Dendritic cell treated with granulocyte-macrophage colony-stimulating factor and Interleukin-4, amounts not matched to agents 40 ng/mL and 50 ng/mL, for 4 days (primary cell): ENCODE data around the gene STK38L.

Experiments
- H3K27ac Mint-ChIP-seq: one replicate; pipeline ENCODE4 v1.8.0; 2022; ENCODE audit warnings: mild to moderate bottlenecking, mixed read lengths
- H3K27me3 Mint-ChIP-seq: one replicate; pipeline ENCODE4 v1.8.0; 2022; ENCODE audit warnings: mild to moderate bottlenecking, mixed read lengths
- H3K36me3 Mint-ChIP-seq: one replicate; pipeline ENCODE4 v1.8.0; 2022; ENCODE audit warnings: low read depth, mixed read lengths
- H3K4me1 Mint-ChIP-seq: one replicate; pipeline ENCODE4 v1.8.0; 2022; ENCODE audit warnings: low read depth, mixed read lengths
- H3K4me3 Mint-ChIP-seq: one replicate; pipeline ENCODE4 v1.8.0; 2022; ENCODE audit warnings: mild to moderate bottlenecking, moderate library complexity, mixed read lengths
- H3K9me3 Mint-ChIP-seq: one replicate; pipeline ENCODE4 v1.8.0; 2022; ENCODE audit warnings: mixed read lengths
- intact Hi-C: fragments of 100-400 bp; cut with micrococcal nuclease; formaldehyde crosslinking; loops from one replicate; pipeline ENCODE4 v1.15.0; 2022

Gene STK38L

GRCh38 chr12:27243804-27244688, at the start of gene STK38L:
Gene STK38L (plus strand): TSS chr12:27244286. CDS start chr12:27297721, 53,435 bp downstream.
- Mint-ChIP-seq H3K9me3 (no peaks in the 10 kb centered on the region), H3K36me3 (peaks cover 18% of the 10 kb centered on the region), H3K27me3 (no peaks in the 10 kb centered on the region), H3K4me1 (peaks cover 49% of the 10 kb centered on the region), H3K4me3 (peak within 1 kb of the TSS; percentile 99), H3K27ac (peak within 1 kb of the TSS; percentile 98)
- intact Hi-C loops: loop anchor here (2.0 kb wide), 2 partner anchors 101 to 229 kb away; partner anchors contain the start of gene TM7SF3

- H3K36me3 Mint-ChIP-seq: no peaks in the 10 kb centered on the region
- intact Hi-C loops: no loop called here
- no peaks in the 10 kb centered on the region for H3K9me3 Mint-ChIP-seq
- no peaks in the 10 kb centered on the region for H3K27me3 Mint-ChIP-seq
- H3K27ac Mint-ChIP-seq: no peak overlapping the region
- no peak overlapping the region for H3K4me3 Mint-ChIP-seq
- H3K4me1 Mint-ChIP-seq: peaks cover 17% of the 10 kb centered on the region
These were observed 49.4 kb upstream of the STK38L start for GRCh38 chr12:27194644-27195043.

GRCh38 chr12:27198036-27198435, 46.0 kb upstream of the STK38L start:
- Mint-ChIP-seq H3K4me3 (no peak overlapping the region), H3K4me1 (peaks cover 7% of the 10 kb centered on the region), H3K36me3 (no peaks in the 10 kb centered on the region), H3K9me3 (no peaks in the 10 kb centered on the region), H3K27me3 (no peaks in the 10 kb centered on the region), H3K27ac (no peak overlapping the region)
- intact Hi-C loops: no loop called here

GRCh38 chr12:27199638-27200300, 44.3 kb upstream of the STK38L start:
- Mint-ChIP-seq H3K4me1 (no peaks in the 10 kb centered on the region), H3K27me3 (no peaks in the 10 kb centered on the region), H3K27ac (no peak overlapping the region), H3K36me3 (no peaks in the 10 kb centered on the region), H3K4me3 (no peak overlapping the region), H3K9me3 (no peaks in the 10 kb centered on the region)
- intact Hi-C loops: no loop called here

- Mint-ChIP-seq H3K4me1 (no peaks in the 10 kb centered on the region), H3K4me3 (no peak overlapping the region), H3K36me3 (no peaks in the 10 kb centered on the region), H3K27ac (no peak overlapping the region), H3K9me3 (no peaks in the 10 kb centered on the region), H3K27me3 (no peaks in the 10 kb centered on the region)
- intact Hi-C loops: no loop called here
These were observed 42.9 kb upstream of the STK38L start for GRCh38 chr12:27201169-27201568.

GRCh38 chr12:27206801-27207502, 37.1 kb upstream of the STK38L start:
- no peaks in the 10 kb centered on the region for H3K27me3 Mint-ChIP-seq
- intact Hi-C loops: no loop called here
- no peaks in the 10 kb centered on the region for H3K36me3 Mint-ChIP-seq
- H3K9me3 Mint-ChIP-seq: no peaks in the 10 kb centered on the region
- peaks cover 17% of the 10 kb centered on the region for H3K4me1 Mint-ChIP-seq
- peak overlapping the region; percentile 45 for H3K27ac Mint-ChIP-seq
- no peak overlapping the region for H3K4me3 Mint-ChIP-seq

GRCh38 chr12:27207615-27208413, 36.3 kb upstream of the STK38L start:
- intact Hi-C loops: no loop called here
- H3K9me3 Mint-ChIP-seq: no peaks in the 10 kb centered on the region
- H3K27ac Mint-ChIP-seq: peak overlapping the region; percentile 45
- H3K4me3 Mint-ChIP-seq: no peak overlapping the region
- H3K4me1 Mint-ChIP-seq: peaks cover 17% of the 10 kb centered on the region
- no peaks in the 10 kb centered on the region for H3K36me3 Mint-ChIP-seq
- no peaks in the 10 kb centered on the region for H3K27me3 Mint-ChIP-seq

- intact Hi-C loops: no loop called here
- Mint-ChIP-seq H3K27ac (peak overlapping the region; percentile 58), H3K9me3 (no peaks in the 10 kb centered on the region), H3K27me3 (no peaks in the 10 kb centered on the region), H3K4me1 (peaks cover 17% of the 10 kb centered on the region), H3K4me3 (no peak overlapping the region), H3K36me3 (no peaks in the 10 kb centered on the region)
These were observed 35.7 kb upstream of the STK38L start for GRCh38 chr12:27208414-27208750.

GRCh38 chr12:27209257-27209910, 34.7 kb upstream of the STK38L start:
- H3K4me1 Mint-ChIP-seq: peaks cover 17% of the 10 kb centered on the region
- no peak overlapping the region for H3K4me3 Mint-ChIP-seq
- no peaks in the 10 kb centered on the region for H3K9me3 Mint-ChIP-seq
- intact Hi-C loops: no loop called here
- no peaks in the 10 kb centered on the region for H3K27me3 Mint-ChIP-seq
- H3K27ac Mint-ChIP-seq: no peak overlapping the region
- no peaks in the 10 kb centered on the region for H3K36me3 Mint-ChIP-seq

GRCh38 chr12:27210187-27210586, 33.9 kb upstream of the STK38L start:
- peaks cover 17% of the 10 kb centered on the region for H3K4me1 Mint-ChIP-seq
- intact Hi-C loops: no loop called here
- H3K27me3 Mint-ChIP-seq: no peaks in the 10 kb centered on the region
- no peak overlapping the region for H3K4me3 Mint-ChIP-seq
- H3K36me3 Mint-ChIP-seq: no peaks in the 10 kb centered on the region
- H3K9me3 Mint-ChIP-seq: no peaks in the 10 kb centered on the region
- no peak overlapping the region for H3K27ac Mint-ChIP-seq

- H3K4me3 Mint-ChIP-seq: no peak overlapping the region
- intact Hi-C loops: no loop called here
- no peaks in the 10 kb centered on the region for H3K9me3 Mint-ChIP-seq
- no peaks in the 10 kb centered on the region for H3K27me3 Mint-ChIP-seq
- peaks cover 13% of the 10 kb centered on the region for H3K4me1 Mint-ChIP-seq
- no peak overlapping the region for H3K27ac Mint-ChIP-seq
- no peaks in the 10 kb centered on the region for H3K36me3 Mint-ChIP-seq
These were observed 31.2 kb upstream of the STK38L start for GRCh38 chr12:27212861-27213260.

- H3K4me1 Mint-ChIP-seq: peaks cover 14% of the 10 kb centered on the region
- intact Hi-C loops: no loop called here
- H3K27me3 Mint-ChIP-seq: no peaks in the 10 kb centered on the region
- H3K4me3 Mint-ChIP-seq: no peak overlapping the region
- no peaks in the 10 kb centered on the region for H3K9me3 Mint-ChIP-seq
- no peaks in the 10 kb centered on the region for H3K36me3 Mint-ChIP-seq
- H3K27ac Mint-ChIP-seq: no peak overlapping the region
These were observed 30.8 kb upstream of the STK38L start for GRCh38 chr12:27213304-27213703.
